ENCODE measurements around the gene DQX1.
"Not testable (repeated sequence)": the region's sequence is repeated elsewhere in the genome, so short reads cannot be mapped to it uniquely, and the experiment has no call there.

The DQX1 gene

GRCh38 chr2:74491648-74492544 lies 34.1 kb downstream of the DQX1 start:
- no peak for DNase-seq

- DNase-seq = no peak
These were observed 36.1 kb downstream of the DQX1 start for GRCh38 chr2:74489906-74490305.

- no peak for DNase-seq
These were observed 37.2 kb downstream of the DQX1 start for GRCh38 chr2:74488643-74489481.

GRCh38 chr2:74486141-74486540 lies 39.9 kb downstream of the DQX1 start:
- no peak for DNase-seq

GRCh38 chr2:74483675-74484164 lies 42.3 kb downstream of the DQX1 start:
- not testable (repeated sequence) for DNase-seq

GRCh38 chr2:74482801-74483674 lies 43.0 kb downstream of the DQX1 start, which contains the start of the genes CCDC142 and TTC31:
Gene CCDC142 (minus strand): TSS chr2:74482998. CDS start chr2:74482837, 161 bp downstream.
Gene TTC31 (plus strand): TSS chr2:74483081. CDS start chr2:74483096, 15 bp downstream.
- DNase-seq = peak; percentile 93

- DNase-seq = peak in 1 of 2 experiments; percentile 27
These were observed 43.9 kb downstream of the DQX1 start for GRCh38 chr2:74481961-74482800.

- no peak for DNase-seq
These were observed 44.6 kb downstream of the DQX1 start for GRCh38 chr2:74481431-74481830.

- no peak for DNase-seq
These were observed 51.1 kb downstream of the DQX1 start for GRCh38 chr2:74474899-74475298.

GRCh38 chr2:74474481-74474880 lies 51.5 kb downstream of the DQX1 start:
- no peak for DNase-seq

GRCh38 chr2:74472945-74473258 lies 53.1 kb downstream of the DQX1 start:
- DNase-seq = no peak

- peak; percentile 95 to 96 for DNase-seq
These were observed 53.7 kb downstream of the DQX1 start, which contains the start of gene MRPL53 for GRCh38 chr2:74472086-74472944. Gene MRPL53 (minus strand): TSS chr2:74472680. CDS start chr2:74472660, 20 bp downstream.

GRCh38 chr2:74471332-74472065 lies 54.5 kb downstream of the DQX1 start:
- DNase-seq = no peak

- DNase-seq = not testable (repeated sequence)
These were observed 55.3 kb downstream of the DQX1 start for GRCh38 chr2:74470742-74471141.

All from activated CD4-positive, alpha-beta T cell treated with anti-CD3 and anti-CD28 coated beads, Interleukin-2, amount 50 U/mL, for 4 hours (primary cell).